Suprapubic skin (tissue), 4 donors: ENCODE results near the gene HRCT1. TPM values are rescaled to one million over a fixed set of nuclear protein-coding genes. Genes with fewer than 3 reads are reported as not detected.

Experiments
- DNase-seq, 2 donors: peaks; one replicate each; pipeline ENCODE4 v3.0.0-alpha.2; 2019; ENCODE audit warnings: low spot score in 2 of 2
- H3K27ac ChIP-seq: fragments of 200-600 bp; sonication (generic); one replicate; pipeline ENCODE4 v1.5.1; 2019
- H3K27me3 ChIP-seq: fragments of 200-600 bp; sonication (generic); one replicate; pipeline ENCODE4 v1.5.1; 2019
- H3K36me3 ChIP-seq: fragments of 200-600 bp; sonication (generic); one replicate; pipeline ENCODE4 v1.5.1; 2019
- H3K4me1 ChIP-seq: fragments of 200-600 bp; sonication (generic); one replicate; pipeline ENCODE4 v1.5.1; 2019
- H3K4me3 ChIP-seq: fragments of 200-600 bp; sonication (generic); one replicate; pipeline ENCODE4 v1.5.1; 2019; ENCODE audit warnings: mild to moderate bottlenecking
- H3K9me3 ChIP-seq: fragments of 200-600 bp; sonication (generic); one replicate; pipeline ENCODE4 v1.5.1; 2019
- EP300 ChIP-seq: sonication (generic); formaldehyde crosslinking; IDR thresholded peaks from one replicate; pipeline ENCODE4 v1.6.1; 2017; ENCODE audit warnings: antibody characterized with exemption
- POLR2A ChIP-seq, 2 donors: fragments of 450-650 bp; IDR thresholded peaks; one replicate each; pipeline ENCODE4 v1.6.1; 2017; ENCODE audit warnings: antibody characterized with exemption in 2 of 2, mild to moderate bottlenecking in 2 of 2, moderate library complexity in 2 of 2
- POLR2AphosphoS5 ChIP-seq, 3 donors: sonication (generic); formaldehyde crosslinking; IDR thresholded peaks; one replicate each; pipeline ENCODE4 v1.6.1; 2017; ENCODE audit warnings: antibody characterized with exemption in 3 of 3
- WGBS: methylation state at CpG from one replicate; pipeline ENCODE4 v1.1.5; 2018; 5-methylcytosine and 5-hydroxymethylcytosine counted together
- total RNA-seq, 4 donors: library from RNA; depleted of rRNA; stranded (reverse); fragments of >200 nt; gene quantifications; one replicate each; pipeline ENCODE4 v1.1.0, GENCODE V29; 2016
- TF ChIP-seq, protein P1 (sequence below), 2 donors: fragments of 200-600 bp in 1 of 2; fragments of 450-650 bp in 1 of 2; sonication (generic) in 1 of 2; IDR thresholded peaks; one replicate each; pipeline ENCODE4 v1.5.1; 2016 to 2019; ENCODE audit warnings: antibody characterized with exemption in 2 of 2, mild to moderate bottlenecking in 1 of 2, moderate library complexity in 1 of 2

The HRCT1 gene
- total RNA-seq, 4 donors from 2014 or later: 1.2 to 5.8 (median 2.9) TPM

- WGBS: 59% methylated on average over 2 of the region's 2 CpGs
- Histone ChIP-seq H3K27me3 (no peaks in the 10 kb centered on the region), H3K9me3 (no peaks in the 10 kb centered on the region), H3K4me3 (no peak overlapping the region), H3K4me1 (peaks cover 5% of the 10 kb centered on the region), H3K27ac (no peak overlapping the region), H3K36me3 (no peaks in the 10 kb centered on the region)
- no peak for DNase-seq
- TF ChIP-seq POLR2AphosphoS5 (IDR thresholded peaks at IDR 0.05): no peak
- no peak for TF ChIP-seq POLR2A (IDR thresholded peaks at IDR 0.05)
- TF ChIP-seq, protein P1, sequence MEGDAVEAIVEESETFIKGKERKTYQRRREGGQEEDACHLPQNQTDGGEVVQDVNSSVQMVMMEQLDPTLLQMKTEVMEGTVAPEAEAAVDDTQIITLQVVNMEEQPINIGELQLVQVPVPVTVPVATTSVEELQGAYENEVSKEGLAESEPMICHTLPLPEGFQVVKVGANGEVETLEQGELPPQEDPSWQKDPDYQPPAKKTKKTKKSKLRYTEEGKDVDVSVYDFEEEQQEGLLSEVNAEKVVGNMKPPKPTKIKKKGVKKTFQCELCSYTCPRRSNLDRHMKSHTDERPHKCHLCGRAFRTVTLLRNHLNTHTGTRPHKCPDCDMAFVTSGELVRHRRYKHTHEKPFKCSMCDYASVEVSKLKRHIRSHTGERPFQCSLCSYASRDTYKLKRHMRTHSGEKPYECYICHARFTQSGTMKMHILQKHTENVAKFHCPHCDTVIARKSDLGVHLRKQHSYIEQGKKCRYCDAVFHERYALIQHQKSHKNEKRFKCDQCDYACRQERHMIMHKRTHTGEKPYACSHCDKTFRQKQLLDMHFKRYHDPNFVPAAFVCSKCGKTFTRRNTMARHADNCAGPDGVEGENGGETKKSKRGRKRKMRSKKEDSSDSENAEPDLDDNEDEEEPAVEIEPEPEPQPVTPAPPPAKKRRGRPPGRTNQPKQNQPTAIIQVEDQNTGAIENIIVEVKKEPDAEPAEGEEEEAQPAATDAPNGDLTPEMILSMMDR (IDR thresholded peaks at IDR 0.05): no peak
These were observed 42.9 kb downstream of the HRCT1 start for GRCh38 chr9:35948901-35949318.

DNA sequence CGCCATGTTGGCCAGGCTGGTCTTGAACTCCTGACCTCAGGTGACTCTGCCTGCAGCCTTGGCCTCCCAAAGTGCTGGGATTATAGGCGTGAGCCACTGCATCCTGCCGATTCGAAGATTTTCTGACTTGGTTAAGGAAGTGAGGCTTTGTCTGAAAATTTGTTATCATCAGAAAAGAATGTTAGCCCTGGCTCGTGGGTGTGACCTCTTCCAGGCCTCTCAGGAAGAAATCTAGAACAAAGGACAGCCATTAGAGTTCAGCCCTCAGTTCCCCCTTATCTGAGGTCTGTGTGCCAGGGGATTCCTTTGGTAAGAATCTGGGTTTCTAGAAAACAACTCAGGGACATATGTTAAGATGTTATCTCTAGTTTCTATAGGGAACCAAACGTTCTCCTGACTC, 45.7 kb downstream of the HRCT1 start:
- WGBS: 59% methylated on average over 6 of the region's 6 CpGs
- Histone ChIP-seq H3K27me3 (no peaks in the 10 kb centered on the region), H3K4me1 (no peaks in the 10 kb centered on the region), H3K27ac (no peak overlapping the region), H3K9me3 (no peaks in the 10 kb centered on the region), H3K36me3 (no peaks in the 10 kb centered on the region), H3K4me3 (no peak overlapping the region)
- DNase-seq: no peak
- TF ChIP-seq POLR2AphosphoS5 (IDR thresholded peaks at IDR 0.05) (no peak), EP300 (no peak), POLR2A (IDR thresholded peaks at IDR 0.05) (no peak)
- TF ChIP-seq, protein P1 (IDR thresholded peaks at IDR 0.05): no peak

GRCh38 chr9:35952526-35953191, 46.7 kb downstream of the HRCT1 start:
- no peaks in the 10 kb centered on the region for H3K36me3 ChIP-seq
- 74% methylated on average over 6 of the region's 6 CpGs for WGBS
- peaks cover 4% of the 10 kb centered on the region for H3K27me3 ChIP-seq
- H3K4me1 ChIP-seq: no peaks in the 10 kb centered on the region
- H3K9me3 ChIP-seq: no peaks in the 10 kb centered on the region
- no peak overlapping the region for H3K27ac ChIP-seq
- no peak overlapping the region for H3K4me3 ChIP-seq
- DNase-seq: no peak
- TF ChIP-seq POLR2A (IDR thresholded peaks at IDR 0.05): no peak
- TF ChIP-seq, protein P1 (IDR thresholded peaks at IDR 0.05): no peak
- no peak for TF ChIP-seq POLR2AphosphoS5 (IDR thresholded peaks at IDR 0.05)
- no peak for TF ChIP-seq EP300

GRCh38 chr9:35954942-35955546, 49.0 kb downstream of the HRCT1 start:
- Histone ChIP-seq H3K4me1 (no peaks in the 10 kb centered on the region), H3K36me3 (no peaks in the 10 kb centered on the region), H3K27me3 (peaks cover 5% of the 10 kb centered on the region), H3K9me3 (no peaks in the 10 kb centered on the region), H3K27ac (no peak overlapping the region), H3K4me3 (no peak overlapping the region)
- no peak for DNase-seq
- 11% methylated on average over 6 of the region's 6 CpGs for WGBS
- TF ChIP-seq, protein P1 (IDR thresholded peaks at IDR 0.05): peak; percentile 61 to 84
- no peak for TF ChIP-seq POLR2AphosphoS5 (IDR thresholded peaks at IDR 0.05)

DNA sequence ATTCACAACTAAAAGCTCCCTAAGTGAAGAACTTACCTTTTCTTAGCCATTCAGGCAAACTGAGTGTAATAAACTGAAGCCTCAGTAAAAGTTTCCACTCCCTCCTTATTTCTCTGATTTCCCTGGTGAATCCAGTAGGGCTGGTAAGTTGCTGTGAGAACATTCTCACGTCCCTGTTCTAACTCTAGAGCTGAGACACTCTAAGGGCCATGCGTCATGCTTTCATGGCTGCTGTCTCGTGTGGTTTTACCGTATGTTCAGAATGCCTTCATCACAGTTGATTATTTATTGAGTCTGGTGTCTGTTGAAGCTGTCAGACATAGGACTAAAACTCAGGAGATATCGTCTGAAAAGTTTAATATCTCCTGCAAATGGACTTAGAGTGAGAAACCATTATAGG, 50.6 kb downstream of the HRCT1 start:
- Histone ChIP-seq H3K27me3 (peaks cover 9% of the 10 kb centered on the region), H3K27ac (no peak overlapping the region), H3K4me3 (no peak overlapping the region), H3K9me3 (no peaks in the 10 kb centered on the region), H3K36me3 (no peaks in the 10 kb centered on the region), H3K4me1 (no peaks in the 10 kb centered on the region)
- DNase-seq: no peak
- no peak for TF ChIP-seq POLR2AphosphoS5 (IDR thresholded peaks at IDR 0.05)
- no peak for TF ChIP-seq POLR2A (IDR thresholded peaks at IDR 0.05)
- no peak for TF ChIP-seq EP300
- TF ChIP-seq, protein P1 (IDR thresholded peaks at IDR 0.05): no peak
- WGBS: 69% methylated on average over 5 of the region's 5 CpGs

Other genes starting within 250 kb of the HRCT1 start
- gene RMRP, start 248.2 kb upstream of the HRCT1 start, total RNA-seq: over 10,000 TPM in 2 of 4 donors, 1,000 to 10,000 TPM in 2; 1,246 to 15,173 (median 11,383) TPM
- gene CCDC107, start 247.9 kb upstream of the HRCT1 start, total RNA-seq: 10 to 100 TPM in 1 of 4 donors, 1 to 10 TPM in 3; 5.0 to 13.2 (median 9.6) TPM
- gene ARHGEF39, start 241.0 kb upstream of the HRCT1 start, total RNA-seq: 10 to 100 TPM in 1 of 4 donors, 1 to 10 TPM in 1, under 1 TPM in 2; 0.34 to 11.3 (median 1.9) TPM
- gene CA9, start 232.3 kb upstream of the HRCT1 start, total RNA-seq: 1 to 10 TPM in 3 of 4 donors, not detected in 1; 2.1 to 5.7 (median 2.8) TPM
- 100 to 1,000 TPM in 1 of 4 donors, 10 to 100 TPM in 3; 40.6 to 105 (median 56.7) TPM for gene TPM2, start 216.3 kb upstream of the HRCT1 start, total RNA-seq
- 100 to 1,000 TPM; 126 to 179 (median 152) TPM for gene TLN1, start 174.0 kb upstream of the HRCT1 start, total RNA-seq
- 10 to 100 TPM; 18.8 to 24.1 (median 23.1) TPM for gene CREB3, start 173.5 kb upstream of the HRCT1 start, total RNA-seq
- gene GBA2, start 157.0 kb upstream of the HRCT1 start, total RNA-seq: 100 to 1,000 TPM in 1 of 4 donors, 10 to 100 TPM in 3; 46.6 to 123 (median 73.5) TPM
- gene RGP1, start 156.9 kb upstream of the HRCT1 start, total RNA-seq: 10 to 100 TPM; 20.2 to 34.7 (median 27.7) TPM
- not detected for gene MSMP, start 151.9 kb upstream of the HRCT1 start, total RNA-seq
- gene NPR2, start 114.6 kb upstream of the HRCT1 start, total RNA-seq: 10 to 100 TPM in 3 of 4 donors, 1 to 10 TPM in 1; 8.4 to 26.1 (median 18.2) TPM
- gene SPAG8, start 93.9 kb upstream of the HRCT1 start, total RNA-seq: under 1 TPM in 3 of 4 donors, not detected in 1; 0.47 to 0.53 (median 0.52) TPM
- 10 to 100 TPM in 3 of 4 donors, 1 to 10 TPM in 1; 9.5 to 34.9 (median 25.3) TPM for gene HINT2, start 91.2 kb upstream of the HRCT1 start, total RNA-seq
- gene FAM221B, start 77.5 kb upstream of the HRCT1 start, total RNA-seq: not detected
- gene TMEM8B, start 77.0 kb upstream of the HRCT1 start, total RNA-seq: 10 to 100 TPM in 1 of 4 donors, 1 to 10 TPM in 3; 5.0 to 11.7 (median 8.0) TPM
- gene OR13J1, start 35.8 kb upstream of the HRCT1 start, total RNA-seq: not detected
- gene SPAAR, start 3.3 kb downstream of the HRCT1 start, total RNA-seq: 1 to 10 TPM in 2 of 4 donors, under 1 TPM in 1, not detected in 1; 0.49 to 1.3 (median 1.1) TPM
- gene OR2S2, start 52.0 kb downstream of the HRCT1 start, total RNA-seq: not detected
- gene RECK, start 130.7 kb downstream of the HRCT1 start, total RNA-seq: 1 to 10 TPM; 3.1 to 6.4 (median 4.0) TPM
- gene GLIPR2, start 230.5 kb downstream of the HRCT1 start, total RNA-seq: 1 to 10 TPM; 3.2 to 8.8 (median 5.6) TPM